ENCODE results near the gene LAMTOR1. TPM values are rescaled to one million over a fixed set of nuclear protein-coding genes. Genes with fewer than 3 reads are reported as not detected.
"Not testable (repeated sequence)": the region's sequence is repeated elsewhere in the genome, so short reads cannot be mapped to it uniquely, and the experiment has no call there.

Gene LAMTOR1
- total RNA-seq, 4 donors from 2014 or later = 84.6 to 128 (median 91.9) TPM

DNA sequence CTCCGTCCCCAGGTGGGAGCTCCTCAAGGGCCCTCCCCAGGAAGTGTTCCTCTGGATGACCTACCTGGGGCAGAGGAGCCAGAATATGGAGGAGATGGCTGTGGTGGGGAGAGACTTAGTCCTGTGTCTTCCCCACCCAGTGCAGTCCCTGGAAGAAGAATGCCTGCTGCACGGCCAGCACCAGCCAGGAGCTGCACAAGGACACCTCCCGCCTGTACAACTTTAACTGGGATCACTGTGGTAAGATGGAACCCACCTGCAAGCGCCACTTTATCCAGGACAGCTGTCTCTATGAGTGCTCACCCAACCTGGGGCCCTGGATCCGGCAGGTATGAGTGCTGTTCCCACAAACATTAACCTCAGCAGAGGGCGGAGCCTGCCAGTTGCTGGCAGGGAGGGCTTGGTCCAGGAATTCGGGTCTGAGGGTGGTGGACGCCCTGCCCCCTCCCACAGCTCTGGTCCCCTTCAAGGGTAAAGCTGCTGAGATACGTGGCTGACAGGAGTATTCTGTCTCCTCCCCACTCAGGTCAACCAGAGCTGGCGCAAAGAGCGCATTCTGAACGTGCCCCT is 35.8 kb upstream of the LAMTOR1 start:
- TF ChIP-seq, protein P1, sequence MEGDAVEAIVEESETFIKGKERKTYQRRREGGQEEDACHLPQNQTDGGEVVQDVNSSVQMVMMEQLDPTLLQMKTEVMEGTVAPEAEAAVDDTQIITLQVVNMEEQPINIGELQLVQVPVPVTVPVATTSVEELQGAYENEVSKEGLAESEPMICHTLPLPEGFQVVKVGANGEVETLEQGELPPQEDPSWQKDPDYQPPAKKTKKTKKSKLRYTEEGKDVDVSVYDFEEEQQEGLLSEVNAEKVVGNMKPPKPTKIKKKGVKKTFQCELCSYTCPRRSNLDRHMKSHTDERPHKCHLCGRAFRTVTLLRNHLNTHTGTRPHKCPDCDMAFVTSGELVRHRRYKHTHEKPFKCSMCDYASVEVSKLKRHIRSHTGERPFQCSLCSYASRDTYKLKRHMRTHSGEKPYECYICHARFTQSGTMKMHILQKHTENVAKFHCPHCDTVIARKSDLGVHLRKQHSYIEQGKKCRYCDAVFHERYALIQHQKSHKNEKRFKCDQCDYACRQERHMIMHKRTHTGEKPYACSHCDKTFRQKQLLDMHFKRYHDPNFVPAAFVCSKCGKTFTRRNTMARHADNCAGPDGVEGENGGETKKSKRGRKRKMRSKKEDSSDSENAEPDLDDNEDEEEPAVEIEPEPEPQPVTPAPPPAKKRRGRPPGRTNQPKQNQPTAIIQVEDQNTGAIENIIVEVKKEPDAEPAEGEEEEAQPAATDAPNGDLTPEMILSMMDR (IDR thresholded peaks at IDR 0.05; ENCODE audit: low read depth) = no peak

DNA sequence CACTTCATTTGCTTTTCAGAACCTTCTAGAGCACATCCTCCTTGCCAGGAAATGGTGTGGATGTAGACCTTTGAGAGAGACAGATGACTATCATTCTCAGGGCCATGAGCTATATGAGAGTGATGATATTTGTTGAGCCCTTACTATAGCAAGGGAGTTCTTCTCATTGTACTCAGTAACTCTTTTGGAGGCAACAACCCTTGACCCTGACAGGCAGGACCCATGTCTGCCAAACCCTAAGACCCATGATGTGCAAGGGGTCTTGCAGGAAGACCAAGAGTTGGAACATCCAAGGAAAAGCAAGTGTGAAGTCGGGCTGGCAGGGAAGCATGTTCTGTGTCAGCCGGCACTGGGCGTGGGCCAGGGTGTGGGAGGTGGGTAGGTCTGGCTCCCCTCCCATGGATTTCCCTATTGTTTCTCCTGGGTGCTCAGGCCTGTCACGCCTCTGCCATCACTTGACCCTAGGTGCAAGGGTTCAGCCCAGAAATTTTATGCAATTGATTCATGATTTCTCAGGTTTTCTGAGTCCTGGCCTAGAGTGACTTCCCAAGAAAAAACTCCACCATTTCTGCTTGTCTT is 33.7 kb upstream of the LAMTOR1 start:
- TF ChIP-seq, protein P1 (IDR thresholded peaks at IDR 0.05; ENCODE audit: low read depth) = no peak

DNA sequence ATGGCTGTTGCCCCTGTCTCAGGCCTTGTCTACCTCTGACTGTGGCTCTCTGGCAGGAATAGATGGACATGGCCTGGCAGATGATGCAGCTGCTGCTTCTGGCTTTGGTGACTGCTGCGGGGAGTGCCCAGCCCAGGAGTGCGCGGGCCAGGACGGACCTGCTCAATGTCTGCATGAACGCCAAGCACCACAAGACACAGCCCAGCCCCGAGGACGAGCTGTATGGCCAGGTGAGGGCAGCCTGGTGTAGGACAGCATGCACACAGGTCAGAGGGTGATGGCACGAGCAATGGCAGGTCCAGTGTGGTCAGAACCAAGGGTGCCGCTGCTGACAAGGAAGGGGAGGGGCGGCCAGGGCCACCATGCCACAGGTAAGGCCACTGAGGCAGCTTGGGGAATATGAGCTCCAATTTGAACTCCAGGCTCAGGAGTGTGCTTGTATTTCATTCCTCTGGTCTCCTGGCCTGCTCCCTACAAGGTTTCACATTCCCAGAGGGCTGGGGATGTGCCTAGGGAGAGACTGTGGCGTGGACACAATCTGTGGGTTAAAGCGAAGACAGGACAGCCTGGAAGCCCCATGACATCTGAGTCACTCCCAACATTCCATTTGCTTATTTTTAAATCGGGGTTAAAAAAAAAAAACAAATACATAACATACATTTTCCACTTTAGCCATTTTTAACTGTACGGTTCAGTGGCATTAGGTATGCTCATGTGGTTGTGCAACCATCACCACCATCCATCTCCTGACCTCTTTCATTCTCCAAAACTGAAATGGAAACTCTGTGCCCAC is 33.0 kb upstream of the LAMTOR1 start:
- TF ChIP-seq, protein P1 (IDR thresholded peaks at IDR 0.05; ENCODE audit: low read depth) = no peak

DNA sequence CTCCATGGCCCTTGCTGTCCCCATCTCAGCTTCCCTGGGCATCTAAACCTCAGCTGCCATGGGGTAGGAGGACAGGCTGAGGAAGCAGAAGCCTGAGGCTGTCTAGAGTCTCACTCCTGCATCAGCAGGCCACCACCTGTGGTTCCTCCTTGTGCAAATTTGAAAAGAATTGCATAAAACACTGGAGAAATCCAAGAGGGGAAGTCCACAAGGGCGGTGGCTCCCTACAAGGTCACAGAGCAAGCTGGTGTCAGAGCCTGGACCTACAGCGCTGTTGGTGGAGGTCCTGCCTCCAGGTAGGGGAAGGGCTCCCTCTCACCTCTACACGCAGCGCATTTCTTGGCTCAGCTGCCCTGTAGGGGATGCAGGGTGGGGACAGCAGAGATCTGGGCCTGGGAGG is 32.4 kb upstream of the LAMTOR1 start, which contains the start of gene FOLR3:
TSS of gene FOLR3 (plus strand) at position 253 of the 400 bp plus-strand sequence. CDS start 228 bp downstream, outside the sequence.
- TF ChIP-seq, protein P1 (IDR thresholded peaks at IDR 0.05; ENCODE audit: low read depth) = not testable (repeated sequence)

DNA sequence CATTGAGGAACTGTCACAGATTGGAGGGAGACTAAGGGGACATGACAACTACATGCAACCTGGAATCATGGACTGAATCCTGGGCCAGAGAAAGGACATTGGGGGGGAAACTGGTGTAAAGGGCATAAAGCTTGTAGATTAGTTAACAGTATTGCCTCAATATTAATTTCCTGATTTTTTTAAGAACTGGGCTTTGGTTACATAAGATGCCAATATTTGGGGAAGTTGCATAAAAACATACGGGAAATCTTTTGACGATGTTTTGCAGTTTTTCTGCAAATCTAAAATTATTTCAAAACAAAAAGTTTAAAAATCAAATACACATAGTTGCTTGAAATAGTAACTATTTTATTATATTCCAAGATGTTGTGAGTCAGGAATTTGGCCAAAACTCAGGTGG is 29.5 kb upstream of the LAMTOR1 start:
- TF ChIP-seq, protein P1 (IDR thresholded peaks at IDR 0.05; ENCODE audit: low read depth) = no peak

DNA sequence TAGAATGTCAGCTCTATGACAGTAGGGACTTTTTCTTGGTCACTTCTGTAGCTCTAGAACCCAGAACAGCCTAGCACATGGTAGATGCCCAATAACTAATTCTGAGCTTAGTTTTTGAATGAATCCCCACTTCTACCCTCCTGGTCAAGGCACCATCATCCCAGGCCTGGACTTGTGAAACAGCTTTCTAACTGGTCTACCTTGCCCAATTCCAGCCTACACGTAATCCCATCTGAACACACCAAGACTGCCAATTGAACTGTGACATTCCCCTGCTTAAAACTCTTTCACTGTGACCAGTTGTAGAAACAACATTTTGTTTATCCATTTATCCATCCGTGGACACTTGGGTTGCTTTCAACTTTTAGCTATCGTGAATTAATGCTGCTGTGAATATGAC is 26.3 kb upstream of the LAMTOR1 start:
- TF ChIP-seq, protein P1 (IDR thresholded peaks at IDR 0.05; ENCODE audit: low read depth) = no peak

DNA sequence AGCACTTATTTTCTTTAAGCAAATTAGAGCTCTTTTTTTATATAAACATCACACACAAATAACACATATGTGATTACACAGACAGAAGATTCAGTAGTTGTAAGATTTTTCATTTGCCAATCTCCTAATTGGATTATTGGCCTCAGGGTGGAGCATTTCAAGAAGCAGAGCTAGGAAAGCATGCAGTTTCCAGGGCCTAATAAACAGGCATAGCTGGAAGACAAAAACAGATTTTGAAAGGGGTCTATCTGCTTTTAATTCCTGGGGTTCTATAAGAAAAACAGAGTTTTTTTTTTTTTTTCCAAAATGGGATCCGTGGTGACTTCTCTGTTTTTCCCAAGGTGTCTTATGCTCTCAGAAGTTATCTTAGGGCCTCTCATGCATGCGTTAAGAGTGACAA is 24.8 kb upstream of the LAMTOR1 start:
- TF ChIP-seq, protein P1 (IDR thresholded peaks at IDR 0.05; ENCODE audit: low read depth) = no peak
